ENCODE measurements around the gene GLIPR1. TPM values are rescaled to one million over a fixed set of nuclear protein-coding genes. Genes with fewer than 3 reads are reported as not detected.

GLIPR1 gene
- 100 to 1,000 TPM; 106 to 120 (median 115) TPM for total RNA-seq
- 150 TPM for total RNA-seq (2013)

- Histone ChIP-seq H3K27me3 (ENCODE audit: control insufficient read depth, insufficient read depth, low read length) (no peaks in the 10 kb centered on the region), H3K9me3 (ENCODE audit: control insufficient read depth, insufficient read depth, low read length) (no peaks in the 10 kb centered on the region), H3K36me3 (ENCODE audit: control insufficient read depth, insufficient read depth, low read length) (peaks cover 16% of the 10 kb centered on the region), H3K4me3 (ENCODE audit: low read length) (peak within 1 kb of the TSS; percentile 84), H3K27ac (ENCODE audit: low read length) (peak within 1 kb of the TSS; percentile 90), H3K4me1 (ENCODE audit: control insufficient read depth, insufficient read depth, low read length) (peaks cover 35% of the 10 kb centered on the region)
- peak; percentile 81 to 88 (median 83) for ATAC-seq
- H3K36me3 Mint-ChIP-seq: no peaks in the 10 kb centered on the region
- under 1% methylated on average over 6 of the region's 8 CpGs for WGBS (ENCODE audit: insufficient coverage)
- peaks cover 0 to 2% of the 10 kb centered on the region in 2 donors for H3K9me3 Mint-ChIP-seq
- H3K4me1 Mint-ChIP-seq: peaks cover 70 to 72% of the 10 kb centered on the region in 2 donors
- H3K4me3 Mint-ChIP-seq: peak within 1 kb of the TSS; percentile 87
- peaks cover 0 to 3% of the 10 kb centered on the region in 2 donors for H3K27me3 Mint-ChIP-seq (ENCODE audit: low read depth in 2 of 2)
- TF ChIP-seq CTCF (IDR thresholded peaks at IDR 0.05): no peak
- DNase-seq: peak; percentile 65 to 88
- peak within 1 kb of the TSS; percentile 95 to 100 for H3K27ac Mint-ChIP-seq
- intact Hi-C loops (cut with micrococcal nuclease): loop anchor here (1.0 to 5.0 kb wide), 3 partner anchors 43 to 550 kb away; partner anchors contain the start of genes GLIPR1L2 and PHLDA1
Measured at GRCh38 chr12:75480469-75480949, at the start of gene GLIPR1. Gene GLIPR1, plus strand, starts transcription at chr12:75480755. Its CDS starts 126 bp downstream, at chr12:75480881.

GRCh38 chr12:75432924-75433323, 47.6 kb upstream of the GLIPR1 start:
- H3K36me3 Mint-ChIP-seq: no peaks in the 10 kb centered on the region
- H3K27ac ChIP-seq (ENCODE audit: low read length): no peak overlapping the region
- H3K36me3 ChIP-seq (ENCODE audit: control insufficient read depth, insufficient read depth, low read length): no peaks in the 10 kb centered on the region
- peaks cover 3% of the 10 kb centered on the region for H3K4me1 ChIP-seq (ENCODE audit: control insufficient read depth, insufficient read depth, low read length)
- H3K9me3 Mint-ChIP-seq: no peaks in the 10 kb centered on the region
- H3K4me3 Mint-ChIP-seq: no peak overlapping the region
- H3K4me3 ChIP-seq (ENCODE audit: low read length): no peak overlapping the region
- no peaks in the 10 kb centered on the region for H3K27me3 ChIP-seq (ENCODE audit: control insufficient read depth, insufficient read depth, low read length)
- peaks cover 3 to 6% of the 10 kb centered on the region in 2 donors for H3K27me3 Mint-ChIP-seq (ENCODE audit: low read depth in 2 of 2)
- H3K27ac Mint-ChIP-seq: no peak overlapping the region
- WGBS (ENCODE audit: insufficient coverage): 100% methylated on average over 1 of the region's 1 CpG
- peaks cover 7% of the 10 kb centered on the region for H3K9me3 ChIP-seq (ENCODE audit: control insufficient read depth, insufficient read depth, low read length)
- H3K4me1 Mint-ChIP-seq: peaks cover 6% of the 10 kb centered on the region in 2 donors
- TF ChIP-seq CTCF (IDR thresholded peaks at IDR 0.05): no peak
- no peak for DNase-seq
- no peak for ATAC-seq
- intact Hi-C loops (cut with micrococcal nuclease): no loop called here

GRCh38 chr12:75437564-75437963, 43.0 kb upstream of the GLIPR1 start:
- H3K36me3 Mint-ChIP-seq: no peaks in the 10 kb centered on the region
- no peak overlapping the region for H3K27ac Mint-ChIP-seq
- H3K36me3 ChIP-seq (ENCODE audit: control insufficient read depth, insufficient read depth, low read length): no peaks in the 10 kb centered on the region
- H3K4me1 Mint-ChIP-seq: peaks cover 6% of the 10 kb centered on the region in 2 donors
- ATAC-seq (peak; percentile 78 to 98 (median 96)), DNase-seq (peak in 1 of 2 donors; percentile 72)
- no peaks in the 10 kb centered on the region for H3K9me3 Mint-ChIP-seq
- H3K4me1 ChIP-seq (ENCODE audit: control insufficient read depth, insufficient read depth, low read length): peaks cover 7% of the 10 kb centered on the region
- no peaks in the 10 kb centered on the region for H3K27me3 ChIP-seq (ENCODE audit: control insufficient read depth, insufficient read depth, low read length)
- H3K4me3 Mint-ChIP-seq: no peak overlapping the region
- H3K27me3 Mint-ChIP-seq (ENCODE audit: low read depth in 2 of 2): peaks cover 0 to 6% of the 10 kb centered on the region in 2 donors
- peak; percentile 52 for TF ChIP-seq CTCF (IDR thresholded peaks at IDR 0.05)
- 60% methylated on average over 1 of the region's 2 CpGs for WGBS (ENCODE audit: insufficient coverage)
- H3K4me3 ChIP-seq (ENCODE audit: low read length): no peak overlapping the region
- H3K9me3 ChIP-seq (ENCODE audit: control insufficient read depth, insufficient read depth, low read length): no peaks in the 10 kb centered on the region
- intact Hi-C loops (cut with micrococcal nuclease): loop anchor here (1.0 to 5.0 kb wide), 2 partner anchors 45 to 68 kb away; partner anchors contain the start of gene GLIPR1
- H3K27ac ChIP-seq (ENCODE audit: low read length): no peak overlapping the region

Data from natural killer cell (primary cell).